ENCODE results near the gene LSS.
"Not testable (repeated sequence)": the region's sequence is repeated elsewhere in the genome, so short reads cannot be mapped to it uniquely, and the experiment has no call there.

LSS gene

DNA sequence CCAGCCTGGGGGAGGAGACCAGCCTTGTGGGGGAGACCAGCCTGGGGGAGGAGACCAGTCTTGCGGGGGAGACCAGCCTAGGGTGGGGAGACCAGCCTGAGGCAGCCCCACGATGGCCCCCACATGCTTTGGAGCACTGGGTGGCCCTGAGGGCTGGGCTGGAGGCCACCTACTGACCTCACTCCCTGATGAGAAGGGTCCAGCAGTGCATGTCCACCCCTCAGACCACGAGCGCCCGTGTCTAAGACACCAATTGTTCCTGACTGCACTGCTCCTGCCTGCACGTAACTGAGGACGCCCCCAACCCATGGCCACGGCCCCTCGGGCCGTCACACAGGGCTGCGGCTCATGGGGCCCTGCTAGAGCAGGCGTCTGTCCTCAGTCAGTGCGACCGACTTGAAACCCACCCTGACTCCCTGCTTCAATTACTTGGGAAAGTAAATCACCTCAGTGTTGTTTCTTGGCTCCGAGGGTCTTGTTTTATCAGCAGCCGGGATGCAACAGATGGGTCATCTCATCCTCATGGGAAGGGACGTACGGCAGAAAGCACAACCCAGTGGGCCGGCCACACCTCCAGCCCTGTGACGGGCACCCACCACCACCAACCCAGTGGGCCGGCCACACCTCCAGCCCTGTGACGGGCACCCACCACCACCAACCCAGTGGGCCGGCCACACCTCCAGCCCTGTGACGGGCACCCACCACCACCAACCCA lies 44.5 kb downstream of the LSS start, which contains the start of gene SPATC1L:
Gene SPATC1L, minus strand, starts transcription at position 550 of the 715 bp plus-strand sequence. CDS start 1,643 bp downstream, outside the sequence.
- Histone ChIP-seq H3K9me2 (replicated peaks; ENCODE audit: low read depth, low read length) (no peaks in the 10 kb centered on the region), H4K20me1 (ENCODE audit: insufficient read depth, low read length, poor library complexity, severe bottlenecking) (no peaks in the 10 kb centered on the region), H3K36me3 (ENCODE audit: insufficient read depth, low read length) (no peaks in the 10 kb centered on the region), H3F3A (ENCODE audit: low read depth) (no peaks in the 10 kb centered on the region), H3K4me3 (ENCODE audit: low read length, poor library complexity, severe bottlenecking) (peak within 1 kb of the TSS; percentile 100), H3K27me3 (ENCODE audit: insufficient read depth, low read length, poor library complexity, severe bottlenecking) (no peaks in the 10 kb centered on the region), H3K79me2 (ENCODE audit: insufficient read depth, low read length) (no peaks in the 10 kb centered on the region), H3K4me2 (ENCODE audit: low read depth, low read length, poor library complexity, severe bottlenecking) (peak within 1 kb of the TSS; percentile 98), H3K9me3 (ENCODE audit: insufficient read depth, low read depth, low read length) (no peaks in the 10 kb centered on the region), H3K4me1 (ENCODE audit: insufficient read depth, low read length, poor library complexity, severe bottlenecking) (peaks cover 22% of the 10 kb centered on the region), H3K9ac (ENCODE audit: low read depth, low read length, poor library complexity, severe bottlenecking) (peak within 1 kb of the TSS; percentile 80), H2AFZ (ENCODE audit: low read length) (peak within 1 kb of the TSS; percentile 100)
- TF ChIP-seq EZH2phosphoT487 (IDR thresholded peaks at IDR 0.05; ENCODE audit: borderline replicate concordance): no peak
- TF ChIP-seq, protein P1, sequence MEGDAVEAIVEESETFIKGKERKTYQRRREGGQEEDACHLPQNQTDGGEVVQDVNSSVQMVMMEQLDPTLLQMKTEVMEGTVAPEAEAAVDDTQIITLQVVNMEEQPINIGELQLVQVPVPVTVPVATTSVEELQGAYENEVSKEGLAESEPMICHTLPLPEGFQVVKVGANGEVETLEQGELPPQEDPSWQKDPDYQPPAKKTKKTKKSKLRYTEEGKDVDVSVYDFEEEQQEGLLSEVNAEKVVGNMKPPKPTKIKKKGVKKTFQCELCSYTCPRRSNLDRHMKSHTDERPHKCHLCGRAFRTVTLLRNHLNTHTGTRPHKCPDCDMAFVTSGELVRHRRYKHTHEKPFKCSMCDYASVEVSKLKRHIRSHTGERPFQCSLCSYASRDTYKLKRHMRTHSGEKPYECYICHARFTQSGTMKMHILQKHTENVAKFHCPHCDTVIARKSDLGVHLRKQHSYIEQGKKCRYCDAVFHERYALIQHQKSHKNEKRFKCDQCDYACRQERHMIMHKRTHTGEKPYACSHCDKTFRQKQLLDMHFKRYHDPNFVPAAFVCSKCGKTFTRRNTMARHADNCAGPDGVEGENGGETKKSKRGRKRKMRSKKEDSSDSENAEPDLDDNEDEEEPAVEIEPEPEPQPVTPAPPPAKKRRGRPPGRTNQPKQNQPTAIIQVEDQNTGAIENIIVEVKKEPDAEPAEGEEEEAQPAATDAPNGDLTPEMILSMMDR (conservative IDR thresholded peaks at IDR 0.05; ENCODE audit: low read length): no peak

DNA sequence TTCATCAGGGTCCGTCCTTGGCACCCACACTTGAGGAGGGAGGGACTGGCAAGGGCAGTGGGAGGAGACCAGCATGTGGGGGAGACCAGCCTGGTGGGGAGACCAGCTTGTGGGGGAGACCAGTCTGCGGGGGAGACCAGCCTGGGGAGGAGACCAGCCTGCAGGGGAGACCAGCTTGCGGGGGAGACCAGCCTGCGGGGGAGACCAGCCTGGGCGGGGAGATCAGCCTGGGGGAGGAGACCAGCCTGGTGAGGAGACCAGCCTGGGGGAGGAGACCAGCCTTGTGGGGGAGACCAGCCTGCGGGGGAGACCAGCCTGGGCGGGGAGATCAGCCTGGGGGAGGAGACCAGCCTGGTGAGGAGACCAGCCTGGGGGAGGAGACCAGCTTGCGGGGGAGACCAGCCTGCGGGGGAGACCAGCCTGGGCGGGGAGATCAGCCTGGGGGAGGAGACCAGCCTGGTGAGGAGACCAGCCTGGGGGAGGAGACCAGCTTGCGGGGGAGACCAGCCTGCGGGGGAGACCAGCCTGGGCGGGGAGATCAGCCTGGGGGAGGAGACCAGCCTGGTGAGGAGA lies 45.2 kb downstream of the LSS start:
- H3K4me1 ChIP-seq (ENCODE audit: insufficient read depth, low read length, poor library complexity, severe bottlenecking): peaks cover 22% of the 10 kb centered on the region
- H3F3A ChIP-seq (ENCODE audit: low read depth); H3K36me3 ChIP-seq (ENCODE audit: insufficient read depth, low read length); H3K79me2 ChIP-seq (ENCODE audit: insufficient read depth, low read length); H3K9me2 ChIP-seq (replicated peaks; ENCODE audit: low read depth, low read length); H2AFZ ChIP-seq (ENCODE audit: low read length); H3K27me3 ChIP-seq (ENCODE audit: insufficient read depth, low read length, poor library complexity, severe bottlenecking); H3K9me3 ChIP-seq (ENCODE audit: insufficient read depth, low read depth, low read length); H4K20me1 ChIP-seq (ENCODE audit: insufficient read depth, low read length, poor library complexity, severe bottlenecking): not testable (repeated sequence)
- peak overlapping the region; percentile 80 for H3K9ac ChIP-seq (ENCODE audit: low read depth, low read length, poor library complexity, severe bottlenecking)
- H3K4me2 ChIP-seq (ENCODE audit: low read depth, low read length, poor library complexity, severe bottlenecking): peak overlapping the region; percentile 98
- peak overlapping the region; percentile 100 for H3K4me3 ChIP-seq (ENCODE audit: low read length, poor library complexity, severe bottlenecking)

DNA sequence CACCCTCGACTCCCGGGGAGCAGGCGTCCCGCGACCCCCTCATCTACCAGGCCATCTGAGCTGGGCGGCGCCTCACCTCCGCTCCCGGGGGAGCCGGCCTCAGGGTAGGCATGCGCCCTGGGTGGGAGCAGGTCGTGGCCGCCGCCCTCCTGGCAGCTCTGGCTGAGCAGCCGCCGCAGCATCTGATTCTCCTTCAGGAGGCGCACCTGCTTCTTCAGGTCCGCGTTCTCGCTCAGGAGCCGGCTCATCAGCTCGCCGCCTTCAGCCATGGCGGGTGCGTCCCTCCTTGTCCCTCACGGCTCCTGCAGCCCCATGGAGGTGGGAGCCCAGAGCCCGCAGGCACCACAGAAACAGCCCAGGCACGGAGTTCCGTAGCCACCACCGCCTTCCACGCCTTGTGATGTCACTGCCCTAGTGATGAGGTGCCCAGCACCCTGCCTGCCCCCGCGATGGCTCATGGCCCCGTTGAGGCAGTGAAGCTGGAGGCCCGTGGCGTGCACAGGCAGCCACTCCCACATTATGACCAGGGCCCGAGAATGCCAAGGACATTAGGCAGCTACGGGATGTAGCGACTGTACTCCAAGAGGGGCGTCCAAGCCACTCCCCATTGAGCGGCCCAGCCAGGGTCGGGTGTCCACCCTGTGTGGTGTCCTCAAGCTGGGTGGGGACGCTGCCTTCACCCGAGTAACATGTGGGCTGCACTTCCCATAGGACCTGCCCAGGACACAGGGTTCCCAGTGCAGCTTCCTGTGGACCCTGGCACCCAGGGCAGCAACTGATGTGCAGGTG lies 45.8 kb downstream of the LSS start:
- peak overlapping the region; percentile 10 for H3K9ac ChIP-seq (ENCODE audit: low read depth, low read length, poor library complexity, severe bottlenecking)
- H2AFZ ChIP-seq (ENCODE audit: low read length): no peak overlapping the region
- no peaks in the 10 kb centered on the region for H3K79me2 ChIP-seq (ENCODE audit: insufficient read depth, low read length)
- H3K4me1 ChIP-seq (ENCODE audit: insufficient read depth, low read length, poor library complexity, severe bottlenecking): peaks cover 22% of the 10 kb centered on the region
- no peaks in the 10 kb centered on the region for H3K9me2 ChIP-seq (replicated peaks; ENCODE audit: low read depth, low read length)
- H4K20me1 ChIP-seq (ENCODE audit: insufficient read depth, low read length, poor library complexity, severe bottlenecking): no peaks in the 10 kb centered on the region
- H3K4me2 ChIP-seq (ENCODE audit: low read depth, low read length, poor library complexity, severe bottlenecking): peak overlapping the region; percentile 66
- no peaks in the 10 kb centered on the region for H3K27me3 ChIP-seq (ENCODE audit: insufficient read depth, low read length, poor library complexity, severe bottlenecking)
- H3K36me3 ChIP-seq (ENCODE audit: insufficient read depth, low read length): no peaks in the 10 kb centered on the region
- H3F3A ChIP-seq (ENCODE audit: low read depth): no peaks in the 10 kb centered on the region
- no peaks in the 10 kb centered on the region for H3K9me3 ChIP-seq (ENCODE audit: insufficient read depth, low read depth, low read length)
- peak overlapping the region; percentile 39 for H3K4me3 ChIP-seq (ENCODE audit: low read length, poor library complexity, severe bottlenecking)
- no peak for TF ChIP-seq EZH2phosphoT487 (IDR thresholded peaks at IDR 0.05; ENCODE audit: borderline replicate concordance)
- TF ChIP-seq, protein P1 (conservative IDR thresholded peaks at IDR 0.05; ENCODE audit: low read length): no peak
